GM21526 (cell line): Measurements from ENCODE around the gene PTGDR2.
"Not testable (repeated sequence)": the region's sequence is repeated elsewhere in the genome, so short reads cannot be mapped to it uniquely, and the experiment has no call there.

ENCODE experiments used
- ATAC-seq: cut with Tn5 transposase; IDR thresholded peaks from one replicate; pipeline ENCODE4 v1.9.1; 2021; ENCODE audit warnings: moderate library complexity; ENCODE audit not compliant: unreplicated experiment, low FRiP score

PTGDR2 gene

DNA sequence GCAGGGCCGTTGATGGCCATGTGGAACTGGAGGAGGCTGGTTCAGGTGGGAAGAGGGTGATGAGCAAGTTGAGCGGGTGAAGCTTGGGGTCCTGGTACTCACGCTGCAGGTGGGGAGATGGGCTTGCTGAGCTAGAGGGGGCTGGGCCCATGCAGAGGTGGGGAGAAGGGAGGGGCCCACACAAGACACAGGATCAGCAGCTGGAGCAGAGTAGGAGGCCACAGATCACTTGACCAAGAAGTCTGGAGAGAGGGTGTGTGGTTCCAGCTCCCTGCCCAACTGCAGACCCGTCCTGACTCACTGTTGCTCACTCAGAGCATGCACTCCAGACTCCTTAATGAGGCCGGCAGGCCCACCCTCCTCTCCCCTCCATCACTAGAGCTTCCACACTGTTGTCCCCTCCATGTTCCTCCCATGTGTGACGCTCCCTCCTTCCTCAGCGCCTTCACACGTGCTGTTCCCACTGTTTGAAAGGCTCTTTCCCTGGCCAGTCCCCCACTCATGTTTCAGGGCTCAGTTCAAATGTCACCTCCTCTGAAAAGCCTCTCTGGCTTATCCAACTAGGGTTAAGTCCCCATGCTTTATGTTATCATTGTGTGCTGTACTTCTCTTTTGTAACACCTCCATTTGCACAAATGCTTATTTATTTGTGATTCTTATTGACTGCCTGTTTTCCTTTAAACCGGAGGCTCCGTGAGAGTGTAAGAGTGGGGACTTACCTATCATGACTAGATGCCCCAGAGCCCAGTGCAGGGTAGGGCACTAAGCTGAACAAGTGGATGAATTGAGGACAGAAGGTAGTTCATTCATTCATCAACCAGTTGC, 11.5 kb downstream of the PTGDR2 start:
- ATAC-seq = no peak

DNA sequence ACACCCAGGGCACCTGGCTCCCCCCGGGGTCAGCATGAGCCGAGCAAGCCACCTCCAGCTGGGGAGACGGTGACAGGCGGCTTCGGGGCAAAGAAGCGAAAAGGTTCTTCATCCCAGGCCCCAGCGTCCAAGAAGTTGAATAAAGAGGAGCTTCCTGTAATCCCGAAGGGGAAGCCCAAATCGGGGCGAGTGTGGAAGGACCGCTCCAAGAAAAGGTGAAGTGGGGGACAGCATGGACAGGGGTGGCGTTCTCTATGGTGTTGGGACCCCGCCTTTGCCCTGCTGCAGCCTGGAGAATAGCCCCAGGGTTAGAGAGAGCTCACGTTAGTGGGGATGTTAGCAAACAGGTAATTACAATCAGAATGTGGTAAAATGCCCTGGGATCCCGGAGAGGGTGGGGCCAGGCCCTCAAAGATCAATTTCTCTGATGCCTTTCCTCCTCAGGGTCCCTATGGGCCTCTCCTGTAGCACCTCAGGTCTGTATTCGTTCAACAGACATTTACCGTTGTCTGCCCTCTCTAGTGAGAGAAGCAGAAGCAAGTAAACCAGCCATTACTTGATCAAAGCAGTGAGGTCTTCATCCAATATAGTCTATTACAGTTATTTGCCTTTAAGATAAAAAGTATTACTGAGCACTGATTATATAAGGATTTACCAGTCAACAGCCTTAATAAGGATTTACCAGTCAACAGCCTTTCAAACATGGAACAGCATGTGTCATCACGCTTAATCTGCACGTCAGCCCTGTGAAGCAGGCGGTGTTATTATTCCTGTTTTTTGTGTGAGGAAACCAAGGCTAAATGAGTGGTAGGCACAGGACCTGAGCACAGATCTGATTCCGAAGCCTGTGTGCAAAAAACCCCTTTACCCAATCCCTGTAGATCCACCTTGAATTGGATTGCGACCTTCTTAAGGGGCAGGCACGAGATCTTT, 12.8 kb downstream of the PTGDR2 start:
- no peak for ATAC-seq

DNA sequence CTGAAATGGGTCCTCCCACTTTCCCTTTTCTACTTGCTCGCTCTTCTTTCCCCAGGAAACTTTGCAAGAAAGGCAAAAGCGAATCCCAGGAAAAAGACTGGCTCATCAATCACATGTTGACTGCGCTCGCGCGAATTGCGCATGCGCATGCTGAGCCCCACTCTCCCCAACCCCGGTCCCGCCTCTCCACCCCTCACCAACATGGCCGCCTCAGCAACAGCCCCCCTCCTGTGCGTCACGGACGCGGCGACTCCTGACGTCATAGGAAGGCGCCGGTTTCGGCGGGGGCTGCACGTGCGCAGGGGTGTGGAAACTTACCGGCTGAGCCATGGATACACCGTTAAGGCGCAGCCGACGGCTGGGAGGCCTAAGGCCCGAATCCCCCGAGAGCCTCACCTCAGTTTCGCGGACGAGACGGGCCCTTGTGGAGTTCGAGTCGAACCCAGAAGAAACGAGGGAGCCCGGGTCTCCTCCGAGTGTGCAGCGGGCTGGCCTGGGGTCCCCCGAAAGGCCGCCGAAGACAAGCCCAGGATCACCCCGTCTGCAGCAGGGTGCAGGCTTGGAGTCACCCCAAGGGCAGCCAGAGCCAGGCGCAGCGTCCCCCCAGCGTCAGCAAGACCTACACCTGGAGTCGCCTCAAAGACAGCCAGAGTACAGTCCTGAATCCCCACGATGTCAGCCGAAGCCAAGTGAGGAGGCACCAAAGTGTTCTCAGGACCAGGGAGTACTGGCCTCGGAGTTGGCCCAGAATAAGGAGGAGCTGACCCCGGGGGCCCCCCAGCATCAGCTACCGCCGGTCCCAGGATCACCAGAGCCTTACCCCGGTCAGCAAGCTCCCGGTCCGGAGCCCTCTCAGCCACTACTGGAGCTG, 13.7 kb downstream of the PTGDR2 start, which contains the start of gene CCDC86:
CCDC86 (plus strand) TSS at position 317 of the 871 bp plus-strand sequence; CDS start at position 329, 12 bp downstream.
- peak; percentile 79 for ATAC-seq

DNA sequence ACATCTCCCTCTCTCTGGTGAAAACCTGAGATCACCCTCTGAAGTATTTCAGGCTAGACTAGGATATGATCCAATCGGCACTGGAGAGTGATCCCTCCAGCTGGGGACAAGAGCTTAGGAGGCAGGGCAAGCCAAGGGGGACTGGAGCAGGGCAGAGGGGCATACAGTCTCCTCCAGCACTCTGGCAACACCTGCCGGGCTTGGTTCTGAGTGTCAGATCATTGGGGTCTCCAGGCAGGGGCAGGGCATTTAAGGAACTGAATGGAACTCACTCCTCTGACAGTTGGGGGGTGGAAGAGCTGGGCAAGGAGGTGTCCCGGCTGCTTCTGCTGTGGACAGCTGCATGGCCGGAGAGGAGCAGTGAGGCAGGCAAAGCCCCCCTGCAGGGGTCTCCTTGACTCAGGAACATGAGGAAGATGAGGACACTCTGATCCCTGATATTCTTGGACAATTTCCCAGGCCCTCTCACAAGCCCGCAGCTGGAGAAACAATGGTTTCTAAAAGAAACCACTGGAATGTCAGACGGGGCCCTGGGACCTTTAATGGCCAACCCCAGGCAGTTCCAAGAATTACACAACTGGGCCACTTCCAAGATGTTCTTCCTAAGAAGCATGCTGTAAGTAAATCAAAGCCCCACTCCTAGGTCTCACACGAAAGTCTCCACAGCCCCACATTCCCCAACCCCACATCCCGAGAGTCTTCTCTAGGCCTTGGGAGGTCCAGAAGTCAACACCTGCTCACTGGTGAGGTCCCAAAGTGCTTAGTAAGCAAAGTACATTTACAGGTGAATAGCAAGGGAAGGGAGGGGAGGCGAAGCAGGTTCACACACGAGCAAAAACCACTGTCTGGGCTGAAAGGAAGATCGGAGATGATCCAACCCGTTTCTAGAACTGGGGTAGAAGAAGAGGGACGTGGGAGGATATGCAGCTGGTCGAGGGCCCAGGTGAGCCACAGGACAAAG, 15.0 kb downstream of the PTGDR2 start:
- ATAC-seq = no peak

DNA sequence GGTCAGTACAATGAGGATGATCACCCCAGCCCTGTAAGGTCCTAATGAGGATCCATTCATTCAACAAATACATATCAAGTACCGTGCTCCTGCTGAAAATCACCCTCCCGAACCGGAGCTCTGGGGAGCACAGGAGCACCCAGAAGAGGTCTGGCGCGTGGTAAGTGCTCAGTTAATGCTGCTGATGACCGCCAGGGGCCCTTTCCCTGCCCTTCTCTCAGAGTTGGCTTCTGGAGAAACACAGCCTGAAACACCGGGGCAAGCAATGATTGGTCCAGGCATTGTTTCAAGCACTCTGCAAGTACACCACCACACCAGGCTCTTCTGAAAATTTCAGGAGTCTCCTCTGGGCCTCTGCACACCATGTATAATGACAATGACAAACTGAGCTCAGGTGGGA, 17.6 kb downstream of the PTGDR2 start:
- ATAC-seq = no peak

DNA sequence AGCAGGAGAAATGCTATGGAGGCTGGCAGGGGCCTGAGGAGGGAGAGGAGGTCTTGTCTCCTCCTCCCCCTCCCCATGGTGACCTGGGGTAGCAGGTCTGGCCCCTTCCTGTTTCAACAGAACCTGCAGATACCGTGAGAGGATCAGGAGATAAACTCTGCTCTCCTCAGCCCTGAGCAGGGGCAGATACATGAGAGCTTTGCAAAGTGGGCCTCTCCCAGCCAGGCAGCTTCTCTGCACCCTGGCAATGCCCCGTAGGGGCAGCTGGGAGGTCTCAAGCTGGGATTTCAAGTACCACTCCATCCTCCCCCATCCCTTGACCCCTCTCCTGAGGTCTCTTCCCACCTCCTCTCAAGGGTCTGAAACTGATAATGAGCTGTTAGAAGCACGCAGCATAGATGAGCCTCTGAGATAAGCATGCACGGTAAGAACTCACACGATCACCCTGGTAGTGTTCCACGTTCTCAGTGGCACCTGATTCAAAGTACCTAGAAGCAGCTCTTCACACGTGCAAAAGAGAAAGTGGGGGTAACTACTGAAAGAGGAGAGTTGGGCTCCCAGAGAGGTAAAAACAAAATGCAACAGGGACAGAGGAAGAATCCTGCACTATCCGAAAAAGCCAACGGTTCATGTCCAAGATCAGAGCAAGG, 18.8 kb downstream of the PTGDR2 start:
- no peak for ATAC-seq

DNA sequence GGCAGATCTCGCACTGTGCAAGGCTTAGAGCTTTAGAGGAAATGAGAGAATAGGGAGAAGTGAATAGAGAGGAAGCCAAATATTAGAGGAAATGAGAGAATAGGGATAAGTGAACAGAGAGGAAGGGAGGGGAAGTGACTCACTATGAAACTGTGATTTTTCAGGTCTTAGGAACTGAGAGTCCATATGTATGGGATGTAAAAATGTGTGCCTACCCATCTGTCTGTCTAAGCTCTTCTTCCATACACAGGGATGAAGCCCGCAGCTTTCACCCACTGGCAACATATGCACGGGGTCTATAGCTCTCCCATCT, 20.3 kb downstream of the PTGDR2 start:
- ATAC-seq = no peak

DNA sequence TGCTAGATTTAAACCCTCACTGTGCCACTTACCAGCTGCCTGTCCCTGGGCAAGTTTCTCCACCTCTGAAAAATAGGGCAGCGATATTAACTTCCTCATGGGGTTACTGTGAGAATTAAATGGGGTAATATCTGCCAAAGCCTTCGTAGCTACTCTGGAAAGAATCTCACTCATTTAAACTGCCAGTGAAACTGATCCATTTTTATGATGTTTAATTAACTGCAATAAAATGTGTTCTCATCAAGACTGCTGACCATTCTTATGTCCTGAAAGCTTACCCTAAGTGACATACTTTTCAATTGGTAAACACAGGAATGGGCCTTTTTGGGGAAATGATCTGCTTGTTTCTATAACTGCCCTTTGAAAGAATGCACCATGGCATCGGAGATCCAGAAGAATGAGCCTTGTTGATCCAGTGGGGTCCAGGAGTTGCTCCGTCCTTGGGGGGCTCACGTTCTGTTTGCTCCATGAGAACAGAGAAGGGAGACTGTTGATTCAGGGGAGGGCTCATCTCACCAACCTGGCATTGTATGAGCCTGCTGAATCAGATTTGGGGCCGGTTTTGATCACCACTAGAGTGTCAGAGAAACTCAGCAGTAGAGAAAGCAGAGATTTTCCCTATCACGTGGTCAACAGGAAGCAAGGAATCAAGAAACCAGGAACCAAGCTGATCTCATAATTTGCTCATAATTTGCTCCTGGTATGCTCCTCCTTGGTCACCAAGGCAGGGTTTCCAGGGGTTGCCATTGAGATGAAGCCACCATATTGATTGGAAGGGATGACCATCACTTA, 20.8 kb downstream of the PTGDR2 start:
- no peak for ATAC-seq

DNA sequence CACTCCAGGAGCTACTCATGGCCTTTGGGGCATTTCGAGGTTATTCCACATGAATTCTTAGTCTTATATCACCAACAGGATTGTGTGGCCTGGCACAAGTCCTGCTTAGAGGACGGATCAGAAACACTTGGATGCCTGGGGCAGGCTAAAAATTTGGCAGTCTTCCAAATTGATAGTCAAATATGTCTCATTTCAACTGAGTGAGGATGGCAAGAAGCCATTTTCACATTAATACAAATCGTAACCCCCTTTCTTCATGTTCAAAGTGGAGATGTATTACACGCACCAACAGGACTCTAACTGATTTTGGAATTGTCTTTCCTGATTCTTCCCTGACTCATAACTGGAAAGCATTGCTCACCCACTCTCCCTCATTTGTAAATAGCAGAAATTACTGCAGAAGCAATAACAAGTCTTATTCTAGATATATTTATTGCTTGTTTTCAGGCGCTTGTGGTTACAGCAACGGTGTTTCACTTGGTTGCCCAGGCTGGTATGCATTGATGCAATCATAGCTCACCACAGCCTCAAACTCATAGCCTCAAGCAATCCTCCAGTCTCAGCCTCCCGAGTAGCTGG, 24.2 kb downstream of the PTGDR2 start:
- no peak for ATAC-seq

DNA sequence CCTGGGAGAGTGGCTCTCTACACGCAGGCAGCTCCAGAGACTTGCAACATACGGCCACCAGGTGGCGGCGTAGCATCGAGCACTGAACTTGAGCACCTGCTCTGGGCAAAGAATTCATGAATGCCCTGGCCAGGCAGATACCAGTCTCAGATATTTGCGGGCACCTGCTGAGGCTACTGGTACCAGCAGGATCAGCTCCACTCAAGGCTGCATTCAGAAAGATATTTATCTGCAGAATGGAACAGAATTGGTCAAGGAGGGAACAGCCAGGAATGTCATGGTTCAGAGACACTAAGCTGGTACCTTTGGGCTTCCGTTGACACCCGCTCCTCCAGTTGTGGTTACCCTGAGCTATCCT, 24.6 kb downstream of the PTGDR2 start:
- no peak for ATAC-seq

DNA sequence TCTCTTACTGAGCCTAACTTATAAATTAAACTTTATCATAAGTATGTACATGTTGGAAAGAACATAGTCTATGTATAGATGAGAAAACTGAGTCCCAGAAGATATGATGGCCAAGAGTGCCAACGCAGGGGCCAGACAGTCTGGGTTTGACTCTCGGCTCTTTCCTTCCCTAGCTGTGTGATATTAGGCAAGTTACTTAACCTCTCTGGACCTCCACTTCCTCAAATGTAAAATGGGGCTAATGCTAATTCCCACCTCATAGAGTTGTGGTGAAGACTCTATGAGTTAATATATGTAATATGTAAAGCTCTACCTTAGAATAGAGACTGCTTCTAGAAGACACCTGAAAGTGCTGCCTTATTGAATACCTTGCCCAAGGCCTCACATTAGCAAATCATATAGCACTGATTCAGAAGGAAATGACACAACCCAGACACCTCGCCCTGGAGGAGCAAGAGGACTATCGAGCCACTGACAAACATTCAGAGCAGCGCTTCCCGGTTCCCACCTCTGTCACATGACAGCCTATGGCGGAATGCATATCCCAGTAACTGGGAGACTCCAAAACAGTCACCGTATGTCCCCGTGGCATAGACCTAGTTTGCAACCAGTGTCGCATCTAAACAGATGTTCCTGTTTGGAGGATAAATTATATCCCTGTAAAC, 25.1 kb downstream of the PTGDR2 start:
- ATAC-seq = no peak

DNA sequence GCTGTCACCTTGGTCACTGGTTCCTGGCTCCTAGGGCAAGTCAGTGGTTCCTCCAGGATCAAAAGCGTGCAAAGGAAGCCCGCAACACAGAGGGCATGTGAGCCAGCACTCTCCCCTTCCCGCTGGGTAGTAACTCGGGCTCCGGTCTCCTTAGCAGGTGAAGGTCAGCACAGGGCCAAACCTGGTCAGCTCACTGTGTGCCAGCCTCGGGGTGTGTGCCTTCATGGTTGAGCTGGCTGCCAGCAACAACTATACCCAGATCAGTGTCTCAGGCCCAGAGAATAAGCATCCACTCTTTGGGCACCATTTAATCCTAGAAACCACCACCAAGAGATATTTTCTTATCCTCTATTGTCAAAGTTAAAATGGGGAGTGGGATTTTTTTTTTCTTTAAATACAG, 30.0 kb downstream of the PTGDR2 start:
- no peak for ATAC-seq

DNA sequence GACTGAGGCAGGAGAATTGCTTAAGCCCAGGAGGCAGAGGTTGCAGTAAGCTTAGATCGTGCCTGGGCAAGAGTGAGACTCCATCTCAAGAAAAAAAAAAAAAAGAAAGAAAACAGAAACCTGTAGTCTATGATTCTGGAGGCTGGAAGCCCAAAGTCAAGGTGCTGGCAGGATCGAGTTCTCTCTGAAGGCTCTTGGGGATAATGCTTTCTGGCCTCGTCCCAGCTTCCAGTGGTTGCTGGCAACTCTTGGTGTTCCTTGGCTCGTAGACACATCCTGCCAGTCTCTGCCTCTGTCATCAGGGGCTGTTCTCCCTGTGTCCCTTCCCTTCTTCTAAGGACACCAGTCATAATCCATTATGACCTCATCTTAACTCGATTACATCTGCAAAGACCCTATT, 30.6 kb downstream of the PTGDR2 start:
- ATAC-seq = no peak

DNA sequence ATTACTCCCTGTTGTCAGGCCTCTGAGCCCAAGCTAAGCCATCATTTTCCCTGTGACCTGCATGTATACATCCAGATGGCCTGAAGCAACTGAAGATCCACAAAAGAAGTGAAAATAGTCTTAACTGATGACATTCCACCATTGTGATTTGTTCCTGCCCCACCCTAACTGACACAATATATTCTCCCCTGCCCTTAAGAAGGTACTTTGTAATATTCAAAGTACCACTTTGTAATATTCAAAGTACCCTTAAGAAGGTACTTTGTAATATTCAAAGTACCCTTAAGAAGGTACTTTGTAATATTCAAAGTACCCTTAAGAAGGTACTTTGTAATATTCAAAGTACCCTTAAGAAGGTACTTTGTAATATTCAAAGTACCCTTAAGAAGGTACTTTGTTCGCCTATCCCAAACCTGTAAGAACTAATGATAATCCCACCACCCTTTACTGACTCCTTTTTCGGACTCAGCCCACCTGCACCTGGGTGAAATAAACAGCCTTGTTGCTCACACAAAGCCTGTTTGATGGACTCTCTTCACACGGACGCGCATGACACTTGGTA, 31.9 kb downstream of the PTGDR2 start:
- ATAC-seq = not testable (repeated sequence)

DNA sequence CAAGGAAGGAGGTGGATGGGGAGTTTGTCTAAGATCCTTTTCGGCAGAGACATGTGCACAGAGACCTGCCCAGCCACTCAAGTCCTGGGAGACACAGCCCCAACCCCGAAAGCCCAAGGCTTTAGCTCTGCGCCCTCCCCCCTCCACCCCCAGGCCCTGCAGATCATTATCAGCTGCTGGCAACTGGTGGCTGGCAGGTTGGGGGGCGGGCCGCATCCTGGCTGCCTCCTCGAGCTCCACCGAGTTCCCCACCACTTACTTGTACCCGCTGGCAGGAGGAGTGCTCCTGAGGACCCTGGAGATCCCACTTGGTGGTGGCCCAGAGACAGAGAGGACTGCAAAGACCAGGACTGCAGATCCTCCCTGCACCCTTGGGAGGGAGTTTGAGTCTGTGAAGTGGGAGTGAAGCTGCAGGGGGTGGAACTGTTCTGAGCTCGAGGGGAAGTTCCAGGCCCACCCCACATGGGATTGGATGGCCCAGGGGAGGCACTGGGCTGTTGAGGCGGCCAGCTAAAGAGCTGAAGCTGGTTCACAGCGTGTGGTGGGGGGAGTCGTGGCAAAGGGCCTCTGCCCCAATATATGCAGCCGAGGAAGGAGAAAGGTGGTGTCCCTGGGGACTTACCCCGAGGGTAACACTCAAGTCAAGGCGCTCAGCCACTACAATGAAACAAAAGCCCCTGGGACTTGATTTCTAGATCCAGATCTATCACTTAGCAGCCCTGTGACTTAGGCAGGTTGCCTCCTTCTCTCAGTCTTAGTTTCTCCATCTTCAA, 33.7 kb downstream of the PTGDR2 start:
- ATAC-seq = no peak

DNA sequence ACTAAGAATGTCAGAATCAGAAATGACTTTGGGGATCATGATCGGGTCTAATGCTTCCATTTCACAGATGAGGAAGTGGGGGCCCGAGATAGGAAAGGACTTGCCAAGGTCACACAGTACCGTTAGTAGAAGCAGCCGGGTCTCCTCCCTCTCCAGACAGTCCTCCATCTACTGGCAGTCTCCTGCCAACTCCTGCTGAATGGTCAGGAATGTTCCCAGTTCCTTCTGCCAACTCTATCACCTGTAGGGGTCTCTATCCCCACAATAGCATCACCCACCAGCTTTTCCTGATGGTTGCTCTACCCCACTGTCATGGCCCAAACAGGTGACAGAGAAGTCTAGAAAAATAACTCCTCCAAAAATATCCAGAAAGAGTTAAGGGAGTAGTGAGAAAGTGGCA, 37.7 kb downstream of the PTGDR2 start:
- no peak for ATAC-seq
